Measurements from ENCODE around the gene PLD6.
"Not testable (repeated sequence)": the region's sequence is repeated elsewhere in the genome, so short reads cannot be mapped to it uniquely, and the experiment has no call there.

PLD6 gene

DNA sequence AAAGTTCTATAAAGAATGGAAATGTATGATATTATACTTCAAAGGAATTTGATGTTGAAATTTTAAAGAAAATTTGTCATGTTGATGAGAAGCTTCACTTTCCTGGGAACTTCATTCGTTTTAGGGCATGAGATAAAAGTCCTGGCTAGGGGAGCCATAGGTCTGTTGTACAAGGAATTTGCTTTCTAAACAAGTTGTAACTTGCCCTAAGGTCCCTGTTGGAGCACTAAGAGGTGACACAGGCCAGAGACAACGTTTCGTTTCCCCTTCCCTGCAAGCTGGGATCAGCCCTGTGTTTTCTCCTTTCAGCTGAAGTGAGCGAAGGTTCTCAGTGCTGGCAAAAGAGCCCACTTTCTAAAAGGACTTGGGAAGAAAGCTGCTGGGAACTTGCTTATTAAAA is 16.6 kb downstream of the PLD6 start:
- H3K4me3 ChIP-seq (ENCODE audit: low read depth, low read length) = no peak overlapping the region
- TF ChIP-seq, protein P1, sequence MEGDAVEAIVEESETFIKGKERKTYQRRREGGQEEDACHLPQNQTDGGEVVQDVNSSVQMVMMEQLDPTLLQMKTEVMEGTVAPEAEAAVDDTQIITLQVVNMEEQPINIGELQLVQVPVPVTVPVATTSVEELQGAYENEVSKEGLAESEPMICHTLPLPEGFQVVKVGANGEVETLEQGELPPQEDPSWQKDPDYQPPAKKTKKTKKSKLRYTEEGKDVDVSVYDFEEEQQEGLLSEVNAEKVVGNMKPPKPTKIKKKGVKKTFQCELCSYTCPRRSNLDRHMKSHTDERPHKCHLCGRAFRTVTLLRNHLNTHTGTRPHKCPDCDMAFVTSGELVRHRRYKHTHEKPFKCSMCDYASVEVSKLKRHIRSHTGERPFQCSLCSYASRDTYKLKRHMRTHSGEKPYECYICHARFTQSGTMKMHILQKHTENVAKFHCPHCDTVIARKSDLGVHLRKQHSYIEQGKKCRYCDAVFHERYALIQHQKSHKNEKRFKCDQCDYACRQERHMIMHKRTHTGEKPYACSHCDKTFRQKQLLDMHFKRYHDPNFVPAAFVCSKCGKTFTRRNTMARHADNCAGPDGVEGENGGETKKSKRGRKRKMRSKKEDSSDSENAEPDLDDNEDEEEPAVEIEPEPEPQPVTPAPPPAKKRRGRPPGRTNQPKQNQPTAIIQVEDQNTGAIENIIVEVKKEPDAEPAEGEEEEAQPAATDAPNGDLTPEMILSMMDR (IDR thresholded peaks at IDR 0.05; ENCODE audit: borderline replicate concordance, insufficient read depth, low read depth, low read length) = no peak

DNA sequence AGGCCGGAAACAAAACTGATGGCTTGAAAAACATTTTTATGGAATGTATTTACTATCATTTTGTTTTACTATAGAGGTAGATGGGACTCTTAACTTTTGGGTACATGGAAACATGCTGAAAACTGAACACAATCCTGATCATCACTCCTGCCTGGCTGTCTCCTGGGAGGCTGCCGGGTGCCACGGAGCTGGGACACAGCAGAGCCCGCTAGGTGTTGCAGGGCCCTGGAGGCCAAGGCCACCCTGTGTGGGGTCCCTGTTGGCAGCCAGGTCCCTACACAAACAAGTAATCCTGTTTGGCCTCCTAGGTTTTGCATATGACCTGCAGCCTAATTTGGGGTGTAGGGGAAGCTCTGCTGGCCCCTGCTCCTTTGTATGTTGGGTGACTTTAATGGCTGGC is 17.5 kb downstream of the PLD6 start:
- H3K4me3 ChIP-seq (ENCODE audit: low read depth, low read length) = no peak overlapping the region
- TF ChIP-seq, protein P1 (IDR thresholded peaks at IDR 0.05; ENCODE audit: borderline replicate concordance, insufficient read depth, low read depth, low read length) = no peak

DNA sequence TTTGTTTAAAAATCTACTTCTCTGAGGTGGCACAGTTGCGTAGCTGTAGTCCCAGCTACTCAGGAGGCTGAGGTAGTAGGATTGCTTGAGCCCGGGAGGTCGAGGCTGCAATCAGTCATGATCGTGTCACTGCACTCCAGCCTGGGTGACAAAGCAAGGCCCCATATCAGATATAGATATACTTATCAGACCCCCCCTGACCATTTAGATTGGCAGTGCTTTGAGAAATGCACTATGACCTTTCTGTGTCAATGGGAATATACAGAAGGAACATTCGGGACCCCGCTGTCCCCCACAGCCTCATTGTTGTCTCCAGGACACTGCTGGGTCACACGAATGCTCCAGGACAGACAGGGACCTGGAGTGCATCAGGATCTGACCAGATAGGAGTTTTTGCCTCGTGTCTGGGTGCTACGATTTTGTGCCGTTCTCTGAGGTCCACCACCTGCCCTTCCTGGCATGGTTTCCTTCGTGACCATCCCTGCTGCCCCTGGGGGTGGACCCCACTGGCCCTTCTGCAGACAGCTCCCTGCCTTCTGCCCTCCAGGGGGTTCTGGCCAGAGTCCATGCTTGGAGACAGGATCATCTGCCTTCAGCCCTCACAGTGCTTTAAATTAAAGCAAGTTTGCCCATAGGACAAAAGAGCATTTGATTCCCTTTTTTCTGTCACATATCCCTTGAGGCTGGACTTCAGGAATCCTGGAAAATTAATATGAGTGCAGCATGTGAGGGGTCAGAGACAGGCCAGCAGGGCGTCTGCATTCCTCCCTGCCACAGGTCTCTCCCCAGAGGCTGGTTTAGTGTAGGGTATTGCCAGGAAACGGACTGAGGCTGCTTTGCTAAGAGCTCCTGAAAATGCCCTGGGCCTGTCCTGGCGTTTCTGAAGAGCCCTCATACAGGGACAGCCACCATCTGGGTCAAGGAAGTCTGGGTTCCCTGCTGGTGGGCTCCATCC is 19.3 kb downstream of the PLD6 start:
- H3K4me3 ChIP-seq (ENCODE audit: low read depth, low read length) = no peak overlapping the region
- TF ChIP-seq, protein P1 (IDR thresholded peaks at IDR 0.05; ENCODE audit: borderline replicate concordance, insufficient read depth, low read depth, low read length) = no peak

DNA sequence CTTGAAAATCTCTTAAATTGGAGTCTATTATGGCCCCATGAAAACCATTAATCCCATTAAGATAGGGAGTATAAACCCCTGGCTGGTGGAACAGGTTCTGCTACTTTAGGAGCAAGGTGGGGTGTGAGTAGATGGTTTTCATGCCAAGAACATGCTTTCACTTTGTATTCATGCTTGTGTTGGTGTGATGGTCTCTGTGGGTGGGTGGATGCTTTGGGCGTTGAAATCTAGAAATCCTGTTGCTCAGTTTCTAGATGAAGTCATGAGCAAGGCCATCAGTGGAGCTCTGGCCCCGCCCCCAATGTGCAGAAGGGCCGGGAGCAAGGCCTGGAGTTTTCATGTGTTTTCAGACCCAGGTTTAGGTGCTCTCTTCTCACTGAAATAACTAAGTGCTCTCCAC is 20.1 kb downstream of the PLD6 start:
- TF ChIP-seq, protein P1 (IDR thresholded peaks at IDR 0.05; ENCODE audit: borderline replicate concordance, insufficient read depth, low read depth, low read length) = no peak
- no peak overlapping the region for H3K4me3 ChIP-seq (ENCODE audit: low read depth, low read length)

DNA sequence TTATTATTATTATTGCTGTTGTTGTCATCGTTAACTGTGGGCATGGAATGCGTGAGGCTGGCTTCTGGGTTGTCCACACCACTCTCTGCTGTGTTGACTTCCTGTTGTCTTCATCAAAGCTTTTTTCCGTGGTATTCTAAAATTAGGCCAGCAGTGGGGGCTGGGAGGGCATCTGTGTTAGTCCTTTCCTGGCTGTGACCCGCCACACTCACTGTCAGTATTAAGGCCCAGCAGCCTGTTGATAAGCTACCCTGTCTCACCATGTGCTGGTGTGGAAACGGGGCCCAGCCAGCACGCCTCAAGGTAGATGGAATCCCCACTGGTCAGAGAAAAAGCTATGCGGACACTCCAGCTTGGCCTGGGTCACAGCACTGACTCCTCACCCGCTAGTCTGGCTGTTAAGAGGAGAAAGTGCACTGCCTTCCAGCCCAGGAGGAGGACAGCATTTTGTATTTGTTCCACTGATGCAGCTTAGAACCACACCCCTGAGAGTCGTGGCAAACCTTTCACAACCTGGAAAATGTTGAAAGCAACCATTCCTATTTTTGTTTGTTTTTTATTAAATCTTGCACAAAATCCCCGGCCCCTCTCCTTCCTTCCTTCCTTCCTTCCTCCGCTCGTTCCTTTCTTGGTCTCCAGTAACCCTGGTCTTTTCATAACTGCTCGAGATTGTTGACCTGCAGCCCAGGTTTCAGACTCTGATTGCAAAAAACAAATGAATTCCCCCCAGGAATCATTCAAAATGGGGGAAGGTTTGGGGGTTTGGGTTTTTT is 21.0 kb downstream of the PLD6 start:
- not testable (repeated sequence) for H3K4me3 ChIP-seq (ENCODE audit: low read depth, low read length)

DNA sequence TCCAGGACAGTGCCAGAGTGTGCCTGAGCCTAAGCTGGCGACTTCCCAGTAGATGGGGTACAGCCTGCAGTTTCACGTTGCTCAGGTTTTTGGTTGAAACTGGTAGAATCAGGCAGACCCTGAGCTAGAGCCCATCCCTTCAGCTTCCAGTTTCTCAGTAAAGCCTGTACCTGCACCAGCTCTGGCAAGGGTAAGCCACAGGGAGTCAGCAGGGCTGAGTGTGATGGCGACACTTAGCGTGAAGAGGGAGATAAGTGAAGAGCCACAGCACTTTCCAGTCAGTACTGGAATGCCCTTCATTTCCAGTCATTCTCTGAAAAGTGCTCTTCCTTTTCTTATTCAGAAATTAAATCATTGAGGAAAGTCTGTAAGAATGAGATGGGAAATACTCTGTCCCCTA is 22.4 kb downstream of the PLD6 start:
- TF ChIP-seq, protein P1 (IDR thresholded peaks at IDR 0.05; ENCODE audit: borderline replicate concordance, insufficient read depth, low read depth, low read length) = no peak
- H3K4me3 ChIP-seq (ENCODE audit: low read depth, low read length) = no peak overlapping the region

DNA sequence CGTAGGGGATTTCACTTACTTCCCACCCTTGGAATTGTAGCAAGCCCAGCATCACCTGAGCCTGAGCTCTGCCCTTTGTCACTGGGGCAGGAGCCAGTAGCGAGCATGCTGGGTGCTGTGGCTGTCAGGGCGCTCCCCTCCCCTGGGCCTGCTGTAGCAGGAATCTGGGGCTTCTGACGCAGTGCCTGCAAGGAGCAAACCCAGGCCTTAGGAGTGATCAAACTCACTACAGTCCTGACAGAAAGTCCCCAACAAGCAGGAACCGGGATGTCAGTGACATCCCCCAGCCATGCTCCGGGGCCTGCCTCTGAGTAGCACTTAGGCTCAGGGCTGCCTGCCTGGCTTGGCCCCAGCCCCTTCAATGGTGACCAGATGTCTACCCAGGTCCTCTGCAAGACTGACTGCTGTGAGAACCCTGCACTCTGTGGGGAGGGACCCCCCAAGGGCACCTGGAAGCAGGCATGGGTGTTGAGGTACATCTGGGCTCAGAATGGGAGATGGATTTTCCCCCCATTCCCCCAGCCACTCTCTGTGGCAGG is 23.5 kb downstream of the PLD6 start:
- TF ChIP-seq, protein P1 (IDR thresholded peaks at IDR 0.05; ENCODE audit: borderline replicate concordance, insufficient read depth, low read depth, low read length) = no peak
- no peak overlapping the region for H3K4me3 ChIP-seq (ENCODE audit: low read depth, low read length)

All from GM12875 (cell line).